A673 (cell line): ENCODE data around the gene SPATA33. TPM values are rescaled to one million over a fixed set of nuclear protein-coding genes. Genes with fewer than 3 reads are reported as not detected.

ENCODE experiments used
- BruUV-seq: library from RNA; stranded (reverse); fragments of 400-500 nt; replicated peaks from 2 replicates; lab custom pipeline; 2021; lab: Mats Ljungman, UMichigan
- CTCF ChIA-PET: fragments of 300-600 bp; sonication (Branson Sonifier 250); formaldehyde crosslinking; loops from one replicate; lab custom pipeline; 2022; ENCODE audit warnings: antibody characterized with exemption; lab: Charles Lee
- POLR2A ChIA-PET: fragments of 300-600 bp; sonication (Branson Sonifier 250); formaldehyde crosslinking; loops from one replicate; lab custom pipeline; 2022; ENCODE audit warnings: antibody characterized with exemption; ENCODE audit not compliant: low non-redundant PET; lab: Charles Lee
- DNase-seq: peaks from one replicate; pipeline ENCODE4 v3.0.0-alpha.2; 2015; ENCODE audit warnings: low spot score
- H3K27ac ChIP-seq: fragments of 200-600 bp; sonication (generic); 2 replicates; pipeline ENCODE4 v1.5.1; 2016; ENCODE audit warnings: mixed run types, low read depth, mild to moderate bottlenecking, mixed read lengths, antibody characterized with exemption, low read length; ENCODE audit not compliant: poor library complexity, severe bottlenecking
- H3K27me3 ChIP-seq: fragments of 200-600 bp; sonication (generic); replicated peaks from 2 replicates; pipeline ENCODE4 v1.6.1; 2017; ENCODE audit warnings: mixed run types, low read depth, mild to moderate bottlenecking, mixed read lengths, antibody characterized with exemption, low read length; ENCODE audit not compliant: insufficient read depth, poor library complexity
- H3K36me3 ChIP-seq: fragments of 200-600 bp; sonication (generic); 2 replicates; pipeline ENCODE4 v1.6.1; 2016; ENCODE audit warnings: mixed run types, mild to moderate bottlenecking, mixed read lengths, antibody characterized with exemption, low read length; ENCODE audit not compliant: insufficient read depth, poor library complexity, severe bottlenecking
- H3K4me1 ChIP-seq: fragments of 200-600 bp; sonication (generic); 2 replicates; pipeline ENCODE4 v1.6.1; 2017; ENCODE audit warnings: mixed run types, mild to moderate bottlenecking, mixed read lengths, antibody characterized with exemption, low read length; ENCODE audit not compliant: insufficient read depth, poor library complexity, severe bottlenecking
- H3K4me3 ChIP-seq: fragments of 200-600 bp; sonication (generic); 2 replicates; pipeline ENCODE4 v1.5.1; 2016; ENCODE audit warnings: low read depth, mixed run types, mild to moderate bottlenecking, mixed read lengths, low read length; ENCODE audit not compliant: poor library complexity, severe bottlenecking
- H3K9me3 ChIP-seq: fragments of 200-600 bp; sonication (generic); 2 replicates; pipeline ENCODE4 v1.6.1; 2016; ENCODE audit warnings: mixed run types, low read depth, mild to moderate bottlenecking, mixed read lengths, antibody characterized with exemption, low read length; ENCODE audit not compliant: poor library complexity, severe bottlenecking
- CTCF ChIP-seq: fragments of 300-800, 200-600 bp; sonication (generic); conservative IDR thresholded peaks from 2 replicates; pipeline ENCODE4 v1.5.1; 2017; ENCODE audit warnings: low read depth, mild to moderate bottlenecking, antibody characterized with exemption, low read length, moderate library complexity, mixed read lengths
- EZH2 ChIP-seq: fragments of 200-600 bp; sonication (generic); IDR thresholded peaks from 2 replicates; pipeline ENCODE4 v1.6.1; 2017; ENCODE audit warnings: borderline replicate concordance, low read depth, mild to moderate bottlenecking, mixed read lengths, antibody characterized with exemption, low read length; ENCODE audit not compliant: poor library complexity, severe bottlenecking
- intact Hi-C: fragments of 100-400 bp; cut with micrococcal nuclease; formaldehyde crosslinking; loops from one replicate; pipeline ENCODE4 v1.10.0; 2022; ENCODE audit not compliant: unreplicated experiment
- total RNA-seq: library from RNA; stranded (reverse); gene quantifications from 2 replicates; pipeline ENCODE4 v1.2.3, GENCODE V29; 2021

Gene SPATA33
- total RNA-seq, 1 experiment from 2014 or later, result 46.7 TPM

- Histone ChIP-seq H3K4me1 (peaks cover 7% of the 10 kb centered on the region), H3K27me3 (no peaks in the 10 kb centered on the region), H3K4me3 (peak within 1 kb of the TSS; percentile 72), H3K9me3 (no peaks in the 10 kb centered on the region), H3K36me3 (peaks cover 35% of the 10 kb centered on the region), H3K27ac (peak within 1 kb of the TSS; percentile 95)
- ChIA-PET POLR2A (no interaction called here), CTCF (interaction anchor here (0.5 to 0.8 kb wide), 2 partner anchors 70 to 84 kb away, joined by 3 read pairs; no protein-coding TSS in a partner anchor)
- TF ChIP-seq EZH2, result no peak
- TF ChIP-seq CTCF, result no peak
- peak; percentile 96 for DNase-seq
- intact Hi-C loops, result no loop called here
- BruUV-seq, result no TSS peak
Measured at GRCh38 chr16:89686520-89687091, 29.0 kb downstream of the SPATA33 start, which contains the start of gene CDK10. Gene CDK10 (plus strand): TSS chr16:89686689. CDS start chr16:89686711, 22 bp downstream.

- Histone ChIP-seq H3K9me3 (no peaks in the 10 kb centered on the region), H3K36me3 (peaks cover 39% of the 10 kb centered on the region), H3K27ac (peak overlapping the region; percentile 95), H3K4me1 (peaks cover 7% of the 10 kb centered on the region), H3K27me3 (no peaks in the 10 kb centered on the region), H3K4me3 (peak overlapping the region; percentile 72)
- intact Hi-C loops, result no loop called here
- no peak for DNase-seq
- ChIA-PET CTCF (interaction anchor here (0.5 to 0.8 kb wide), 2 partner anchors 71 to 84 kb away, joined by 3 read pairs; no protein-coding TSS in a partner anchor), POLR2A (interaction anchor here (0.5 kb wide), 1 partner anchor 118 kb away, joined by 5 read pairs; no protein-coding TSS in a partner anchor)
- BruUV-seq, result TSS peak; percentile 65
- TF ChIP-seq EZH2, result no peak
- TF ChIP-seq CTCF, result 0 out of 2 replicates have a peak, but pooled peaks have one; percentile 13
Measured at GRCh38 chr16:89687092-89687940, 29.7 kb downstream of the SPATA33 start.

- POLR2A ChIA-PET, result interaction anchor here (0.7 kb wide), 1 partner anchor 11 kb away, joined by 4 read pairs; no protein-coding TSS in a partner anchor
- BruUV-seq, result no TSS peak
- CTCF ChIA-PET, result no interaction called here
Measured at GRCh38 chr16:89688395-89688794, 30.8 kb downstream of the SPATA33 start.

More at GRCh38 chr16:89688395-89688794, 30.8 kb downstream of the SPATA33 start:
- H3K9me3 ChIP-seq, result no peaks in the 10 kb centered on the region
- H3K27me3 ChIP-seq, result no peaks in the 10 kb centered on the region
- no peak overlapping the region for H3K27ac ChIP-seq
- H3K36me3 ChIP-seq, result peaks cover 43% of the 10 kb centered on the region
- no peak overlapping the region for H3K4me3 ChIP-seq
- intact Hi-C loops, result no loop called here
- DNase-seq, result no peak
- peaks cover 7% of the 10 kb centered on the region for H3K4me1 ChIP-seq
- no peak for TF ChIP-seq CTCF
- TF ChIP-seq EZH2, result no peak
